COR-L47 (cell line): ENCODE data around the gene AGBL4.
"Not testable (repeated sequence)": the region's sequence is repeated elsewhere in the genome, so short reads cannot be mapped to it uniquely, and the experiment has no call there.

Experiments used
- DNase-seq: peaks from one replicate; lab custom pipeline; 2025; lab: John Stamatoyannopoulos, UW

Gene AGBL4

GRCh38 chr1:49435291-49435690 is 588.5 kb downstream of the AGBL4 start:
- DNase-seq, result no peak

GRCh38 chr1:49424782-49425181 is 599.0 kb downstream of the AGBL4 start:
- no peak for DNase-seq

DNA sequence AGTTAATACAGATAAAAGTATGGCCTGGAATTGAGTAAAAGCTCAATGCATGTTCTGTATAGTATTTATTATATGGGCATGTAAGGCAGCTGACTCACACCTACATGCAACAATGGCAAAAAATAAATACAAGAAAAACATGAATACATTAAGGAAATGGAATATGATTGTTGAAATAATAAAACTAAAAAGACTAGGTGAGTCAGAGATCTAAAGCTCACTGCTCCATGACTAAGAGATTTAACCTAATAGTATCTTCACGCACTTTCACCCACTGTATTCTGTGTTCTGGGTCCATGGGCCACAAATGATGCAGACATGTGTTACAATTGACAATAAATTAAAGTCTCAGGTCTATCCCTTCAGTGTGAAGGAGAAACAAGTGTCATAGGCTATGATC is 607.0 kb downstream of the AGBL4 start:
- DNase-seq, result no peak

GRCh38 chr1:49408346-49408745 is 615.4 kb downstream of the AGBL4 start:
- no peak for DNase-seq

- no peak for DNase-seq
These were observed 626.7 kb downstream of the AGBL4 start for GRCh38 chr1:49397086-49397485.

DNA sequence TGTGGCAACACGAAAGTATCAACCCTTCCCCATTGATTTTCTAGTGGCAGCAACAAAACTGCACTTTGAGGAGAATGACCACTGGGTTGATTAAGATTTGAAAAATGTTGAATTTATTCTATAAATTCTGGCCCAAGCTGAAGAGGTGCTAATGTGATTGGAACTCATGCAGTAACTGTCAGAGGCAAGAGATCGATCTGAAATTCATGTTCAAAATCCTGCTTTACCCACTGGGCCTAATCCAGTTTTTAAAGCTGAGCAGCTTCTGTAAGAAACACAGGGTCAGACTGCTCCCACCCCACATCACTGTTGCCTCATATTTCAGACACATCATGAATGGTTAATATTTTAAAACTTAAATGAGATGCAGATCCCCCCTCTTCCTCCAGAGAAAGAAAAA is 629.6 kb downstream of the AGBL4 start:
- DNase-seq, result no peak

GRCh38 chr1:49389699-49390098 is 634.1 kb downstream of the AGBL4 start:
- no peak for DNase-seq

GRCh38 chr1:49364676-49365075 is 659.1 kb downstream of the AGBL4 start:
- DNase-seq, result no peak

- no peak for DNase-seq
These were observed 660.1 kb downstream of the AGBL4 start for GRCh38 chr1:49363628-49364027.

DNA sequence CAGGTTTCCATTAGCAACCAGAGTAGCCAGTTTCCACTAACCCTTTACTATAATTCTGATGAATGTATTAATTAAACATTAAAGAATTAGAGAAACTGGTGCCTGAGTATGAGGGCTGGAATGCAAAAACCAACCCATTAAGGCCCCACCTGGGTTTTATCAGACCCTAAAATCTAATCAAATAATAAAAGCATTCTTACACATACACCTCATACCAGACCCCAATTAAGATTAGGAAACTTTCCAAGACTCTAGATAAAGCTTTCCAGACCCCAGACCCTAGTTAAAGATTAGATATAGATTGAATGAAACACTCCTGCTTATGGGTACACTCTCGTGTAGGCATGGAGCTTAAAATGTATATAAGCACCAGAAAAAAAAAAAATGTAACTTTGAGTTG is 665.7 kb downstream of the AGBL4 start:
- no peak for DNase-seq

- DNase-seq, result no peak
These were observed 667.2 kb downstream of the AGBL4 start for GRCh38 chr1:49356594-49356993.

DNA sequence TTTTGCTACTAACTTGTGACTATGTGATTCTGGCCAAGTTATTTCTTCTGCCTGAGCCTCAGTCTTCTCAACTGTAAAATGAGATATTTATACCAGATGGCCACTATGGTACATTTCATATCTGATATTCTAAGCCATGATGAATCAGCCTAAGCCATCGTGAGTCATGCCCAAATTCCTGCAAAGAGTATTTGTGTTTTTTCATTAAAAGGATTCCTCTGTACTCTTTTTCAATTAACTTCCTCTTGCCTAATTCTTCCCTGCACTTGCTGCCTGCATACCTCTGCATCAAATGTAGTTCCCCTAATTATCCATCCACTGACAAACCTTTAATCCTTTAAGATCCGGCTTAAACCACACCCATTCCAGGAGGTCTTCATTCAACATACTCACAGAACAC is 672.0 kb downstream of the AGBL4 start:
- DNase-seq, result no peak

DNA sequence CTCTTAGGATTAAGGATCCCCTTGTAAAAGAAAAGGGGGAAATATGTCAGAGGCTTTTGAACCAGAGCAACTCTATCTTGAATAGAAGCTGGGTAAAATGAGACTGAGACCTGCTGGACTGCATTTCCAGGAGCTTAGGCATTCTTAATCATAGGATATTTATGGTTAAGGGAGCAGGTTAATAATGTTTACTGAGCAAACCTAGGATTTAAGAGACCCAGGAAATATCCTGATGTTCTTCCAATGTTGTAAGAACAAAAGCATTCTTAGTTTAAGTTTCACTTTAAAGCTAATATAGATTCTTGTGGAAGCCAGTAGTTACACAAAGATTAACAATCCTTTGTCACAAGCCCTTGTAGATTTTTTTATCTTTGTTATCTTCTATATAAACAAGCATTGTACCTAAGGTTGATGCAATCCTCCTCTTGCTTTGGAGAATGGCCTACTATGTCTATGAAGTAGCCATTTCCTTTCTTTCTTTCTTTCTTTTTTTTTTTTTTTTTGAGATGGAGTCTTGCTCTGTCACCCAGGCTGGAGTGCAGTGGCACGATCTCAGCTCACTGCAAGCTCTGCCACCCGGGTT is 676.9 kb downstream of the AGBL4 start:
- no peak for DNase-seq

DNA sequence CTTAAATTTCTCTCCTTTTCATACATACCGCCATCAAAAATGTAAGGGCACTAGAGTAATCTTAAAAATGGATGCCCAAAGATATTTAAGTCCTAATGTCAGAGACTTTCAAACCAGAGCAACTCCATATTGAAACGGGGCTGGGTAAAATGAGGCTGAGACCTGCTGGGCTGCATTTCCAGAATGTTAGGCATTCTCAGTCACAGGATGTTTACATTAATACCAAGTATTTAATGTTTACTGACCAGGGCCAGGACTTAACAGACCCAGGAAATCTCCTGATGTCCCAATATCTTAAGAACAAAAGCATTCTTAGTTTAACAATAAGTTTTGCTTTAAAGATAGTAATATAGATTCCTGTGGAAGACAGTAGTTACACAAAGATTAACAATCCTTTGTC is 683.2 kb downstream of the AGBL4 start:
- DNase-seq, result no peak

- no peak for DNase-seq
These were observed 684.7 kb downstream of the AGBL4 start for GRCh38 chr1:49339043-49339442.

DNA sequence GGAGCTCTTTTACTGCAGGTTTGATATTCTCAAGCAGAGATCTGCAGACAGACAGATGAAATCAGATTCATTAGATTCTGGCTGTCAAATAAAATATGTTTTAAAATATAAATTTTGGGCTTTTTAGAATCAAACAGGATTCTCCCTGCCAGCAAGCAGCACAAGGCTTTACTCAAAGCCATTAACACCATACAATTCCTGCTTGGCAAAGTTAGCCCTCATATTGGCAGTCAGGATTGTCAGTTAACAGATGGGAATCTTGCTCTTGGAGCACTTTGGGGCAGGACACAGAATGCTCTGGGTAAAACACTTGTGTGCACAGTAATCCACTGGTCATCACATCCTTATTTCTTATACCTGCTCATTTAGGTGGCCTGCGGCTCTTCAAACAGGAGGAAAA is 686.5 kb downstream of the AGBL4 start:
- DNase-seq, result no peak

DNA sequence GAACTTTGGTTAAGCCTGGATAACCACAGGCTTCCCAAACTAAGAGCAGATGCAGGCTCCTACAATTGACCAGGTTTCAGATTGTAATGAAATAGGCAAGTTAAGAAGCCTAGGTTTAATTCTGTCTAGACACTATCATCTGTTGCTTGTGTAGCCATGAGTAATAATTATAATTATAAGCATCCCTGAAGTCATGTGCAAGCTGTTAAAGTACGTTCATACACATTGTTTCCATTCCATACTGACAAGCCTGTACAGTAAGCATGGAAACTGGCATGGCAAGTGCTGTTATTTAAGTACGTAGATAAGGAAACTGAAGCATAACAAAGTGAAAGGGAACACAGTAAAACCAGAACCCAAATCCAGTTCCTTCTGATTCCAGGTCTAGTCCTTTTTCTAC is 689.8 kb downstream of the AGBL4 start:
- DNase-seq, result no peak

DNA sequence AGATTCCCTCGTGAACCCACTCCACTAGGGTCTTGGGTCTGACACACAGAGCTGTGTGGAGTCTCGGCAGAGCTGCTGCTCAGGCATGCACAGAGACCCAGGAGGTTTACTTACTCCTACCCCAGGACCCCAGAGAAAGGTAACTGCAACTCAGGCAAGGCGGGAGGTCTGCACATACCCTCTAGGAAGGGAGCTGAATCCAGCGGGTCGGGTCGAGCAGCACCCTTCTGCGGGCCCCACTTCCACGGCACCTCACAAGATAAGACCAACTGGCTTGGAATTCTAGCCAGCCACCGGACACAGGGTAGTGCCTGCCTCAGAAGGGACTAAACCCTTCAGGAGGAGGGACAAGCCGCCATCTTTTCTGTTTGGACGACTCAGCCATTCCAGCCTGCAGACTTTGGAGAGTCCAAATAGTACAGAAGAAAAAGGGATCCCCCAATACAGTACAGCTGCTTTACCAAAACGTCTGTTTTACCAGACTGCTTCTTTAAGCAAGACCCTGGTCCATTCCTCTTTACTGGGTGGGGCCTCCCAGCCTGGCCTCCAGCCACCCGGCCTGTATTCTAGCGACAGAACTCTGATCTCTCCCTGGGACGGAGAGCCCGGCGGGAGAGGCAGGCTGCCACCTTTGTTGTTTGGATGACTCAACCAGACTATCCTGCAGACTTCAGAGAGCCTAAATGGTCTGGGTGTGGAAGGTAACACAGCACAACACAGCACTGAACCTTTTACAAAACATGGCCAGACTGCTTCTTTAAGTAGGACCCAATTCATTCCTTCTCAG is 692.5 kb downstream of the AGBL4 start:
- DNase-seq, result no peak

GRCh38 chr1:49323925-49324540 is 699.7 kb downstream of the AGBL4 start:
- no peak for DNase-seq

GRCh38 chr1:49320493-49320892 is 703.3 kb downstream of the AGBL4 start:
- not testable (repeated sequence) for DNase-seq

DNA sequence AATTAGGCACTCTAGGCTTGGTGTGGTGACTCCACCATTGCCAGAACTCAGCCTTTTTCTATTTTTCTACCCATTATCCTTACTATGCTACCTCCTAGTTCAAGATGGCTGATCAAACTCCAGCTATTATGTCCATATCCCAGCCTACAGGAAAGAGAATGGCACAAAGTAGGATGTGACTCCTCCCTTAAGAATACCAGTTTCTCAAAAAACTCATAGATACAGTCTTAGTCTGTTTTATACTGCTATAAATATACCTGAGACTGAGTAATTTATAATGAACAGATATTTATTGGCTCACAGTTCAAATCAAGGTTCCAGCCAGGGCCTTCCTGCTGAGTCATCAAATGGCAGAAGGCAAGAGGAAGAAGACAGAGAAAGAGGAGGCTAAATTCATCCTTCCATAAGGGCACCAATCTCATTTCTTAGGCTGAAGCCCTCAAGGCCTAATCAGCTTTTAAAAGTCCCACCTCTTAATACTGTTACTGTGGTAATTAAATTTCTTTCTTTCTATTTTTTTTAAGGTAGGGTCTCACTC is 704.3 kb downstream of the AGBL4 start:
- no peak for DNase-seq

DNA sequence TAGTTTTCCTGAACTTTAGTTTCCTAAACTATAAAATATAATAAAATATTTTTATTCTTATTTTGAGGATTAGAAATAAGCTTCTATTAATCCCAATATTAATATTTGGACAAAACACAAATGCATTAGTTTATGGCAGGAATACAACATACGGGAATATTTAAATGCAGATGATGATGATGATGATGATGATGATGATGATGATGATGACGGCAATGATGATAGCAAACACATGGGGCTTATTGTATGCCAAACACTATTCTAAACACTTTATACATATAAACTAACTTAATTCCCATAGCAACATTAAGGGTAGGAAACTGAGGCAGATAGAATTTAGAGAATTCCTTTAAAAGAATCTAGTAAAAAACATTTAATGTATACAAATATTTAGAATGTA is 705.5 kb downstream of the AGBL4 start:
- DNase-seq, result no peak

GRCh38 chr1:49307457-49307856 is 716.3 kb downstream of the AGBL4 start:
- no peak for DNase-seq
